SKM-1 treated with dmso at 0.1 percent for 144 hours (cell line): ENCODE results near the gene LRRC4C.

Experiments used
- DNase-seq: peaks from one replicate; lab custom pipeline; 2025; ENCODE audit not compliant: unreplicated experiment; lab: John Stamatoyannopoulos, UW

The LRRC4C gene

DNA sequence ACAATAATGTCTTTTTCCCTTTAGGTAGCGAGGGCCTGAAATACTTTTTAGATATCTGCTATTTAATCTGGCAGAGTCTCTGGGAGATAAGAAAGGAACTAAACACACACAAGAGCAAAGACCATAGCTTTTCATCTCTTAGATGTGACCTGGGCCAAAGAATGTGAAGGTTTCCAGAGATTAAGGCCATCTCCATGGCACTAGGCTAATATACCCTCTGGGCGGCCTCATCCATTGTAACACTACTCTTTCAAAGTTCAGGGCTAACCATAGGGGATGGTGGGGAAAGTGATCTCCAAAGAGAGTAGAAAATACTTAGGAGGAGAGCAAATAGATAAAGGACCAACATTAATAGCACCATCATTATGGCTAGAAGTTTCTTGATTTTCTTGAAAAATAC is 326.4 kb downstream of the LRRC4C start:
- no peak for DNase-seq

DNA sequence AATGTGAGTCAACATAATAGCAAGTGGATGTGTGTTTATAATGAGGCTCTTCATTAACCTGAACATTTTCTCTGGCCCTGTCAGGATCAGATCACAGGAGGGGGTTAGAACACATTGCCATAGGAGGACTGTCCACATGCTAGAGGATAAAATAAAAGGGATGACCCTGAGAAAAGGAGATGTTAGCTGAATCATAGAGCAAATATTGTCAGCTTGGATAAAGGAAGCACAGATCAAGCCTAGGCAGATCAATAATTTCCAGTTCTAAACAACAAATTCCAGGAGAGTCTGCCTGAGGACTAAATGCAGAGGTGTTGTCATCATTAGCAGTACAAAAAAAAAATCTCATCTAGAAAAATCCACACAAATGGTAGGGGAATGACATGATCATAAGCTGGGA is 337.9 kb downstream of the LRRC4C start:
- DNase-seq = no peak

DNA sequence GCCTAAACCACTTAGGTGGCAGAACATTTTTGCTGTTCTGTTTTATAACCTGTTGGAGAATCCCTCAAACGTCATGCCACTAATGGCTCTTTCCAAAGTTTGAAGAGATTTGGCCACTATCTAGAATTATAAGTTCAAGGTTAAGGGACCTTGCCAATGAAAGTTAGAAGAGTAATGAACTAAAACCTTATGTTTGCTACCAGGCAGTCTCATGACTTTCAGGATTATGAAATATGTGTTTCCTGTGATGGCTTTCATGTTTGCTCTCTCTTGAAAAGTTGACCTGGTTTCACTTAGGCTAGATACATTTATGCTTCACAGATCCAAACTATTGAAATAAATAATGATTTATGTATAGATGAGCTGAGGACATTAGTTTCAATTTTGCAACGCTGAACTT is 340.0 kb downstream of the LRRC4C start:
- DNase-seq = no peak

DNA sequence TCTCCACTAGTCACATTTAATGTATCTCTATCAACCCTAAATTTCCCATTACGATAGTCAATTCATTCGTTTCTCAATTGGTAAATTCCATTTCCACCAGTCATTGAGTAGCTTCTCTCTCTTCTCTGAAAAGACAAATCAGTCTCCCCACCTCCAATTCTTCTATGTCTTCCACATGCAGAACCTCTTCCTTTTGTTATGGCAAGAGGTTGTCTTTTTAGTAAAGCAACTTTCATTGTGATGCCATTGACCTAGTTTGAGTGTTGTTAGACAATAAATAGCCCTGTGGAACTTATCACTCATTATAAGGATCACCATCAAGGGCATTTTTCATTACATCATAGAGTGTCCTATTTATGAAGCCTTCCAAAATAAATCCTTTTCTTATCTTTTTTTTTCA is 340.9 kb downstream of the LRRC4C start:
- no peak for DNase-seq

DNA sequence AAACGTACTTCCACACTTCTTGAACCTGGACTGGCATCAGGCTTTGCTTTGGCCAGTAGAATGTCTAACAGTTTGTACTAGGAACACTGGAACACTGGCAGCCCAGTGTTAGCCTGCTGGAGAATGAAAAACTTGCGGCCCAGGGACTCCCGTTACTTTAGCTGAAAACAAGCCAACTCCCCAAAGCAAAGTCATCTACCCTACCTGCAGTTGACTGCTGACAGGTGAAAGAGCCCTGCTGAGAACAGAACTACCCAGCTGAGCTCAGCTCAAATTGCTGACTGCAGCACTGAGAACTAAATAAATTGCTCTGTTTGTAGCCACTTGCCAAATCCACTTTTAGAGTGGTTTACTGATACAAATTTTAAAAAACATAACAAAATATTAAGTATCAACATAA is 342.5 kb downstream of the LRRC4C start:
- no peak for DNase-seq

DNA sequence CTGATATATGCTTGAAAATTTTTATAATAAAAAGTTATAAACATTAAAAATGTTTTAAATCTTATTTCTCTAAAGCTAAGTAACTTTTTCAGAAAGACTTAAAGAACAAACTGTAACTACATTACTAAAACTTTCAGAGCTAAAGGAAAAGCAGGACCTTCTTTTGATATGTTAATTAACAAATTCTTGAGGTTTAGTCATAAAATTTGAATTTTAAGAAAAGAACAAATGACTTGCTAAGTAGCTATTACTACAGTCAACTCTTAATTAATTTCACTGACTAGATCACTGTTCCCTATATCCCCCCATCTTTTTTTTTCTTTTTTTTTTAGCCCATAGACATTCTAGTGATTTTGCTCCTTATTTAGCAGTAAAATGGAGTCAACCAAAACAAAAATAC is 344.4 kb downstream of the LRRC4C start:
- no peak for DNase-seq

DNA sequence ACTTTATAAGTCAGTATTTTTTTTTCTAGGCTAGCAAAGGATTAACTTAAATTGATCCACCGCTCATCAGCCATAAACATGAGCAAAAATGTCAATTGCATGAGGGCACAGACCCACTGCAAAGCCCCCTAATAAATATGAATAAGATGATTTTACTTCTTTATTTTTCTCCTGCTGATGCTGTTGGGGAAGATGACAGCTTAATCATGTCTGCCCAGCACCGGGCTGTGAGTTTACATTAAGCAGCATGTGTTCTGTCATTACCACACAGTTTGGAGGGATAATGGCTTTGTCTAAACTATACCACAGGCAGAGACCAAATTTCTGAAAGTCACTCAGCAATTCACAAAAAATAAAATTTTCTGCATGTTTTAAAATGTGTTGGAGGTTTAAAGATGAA is 346.3 kb downstream of the LRRC4C start:
- no peak for DNase-seq

DNA sequence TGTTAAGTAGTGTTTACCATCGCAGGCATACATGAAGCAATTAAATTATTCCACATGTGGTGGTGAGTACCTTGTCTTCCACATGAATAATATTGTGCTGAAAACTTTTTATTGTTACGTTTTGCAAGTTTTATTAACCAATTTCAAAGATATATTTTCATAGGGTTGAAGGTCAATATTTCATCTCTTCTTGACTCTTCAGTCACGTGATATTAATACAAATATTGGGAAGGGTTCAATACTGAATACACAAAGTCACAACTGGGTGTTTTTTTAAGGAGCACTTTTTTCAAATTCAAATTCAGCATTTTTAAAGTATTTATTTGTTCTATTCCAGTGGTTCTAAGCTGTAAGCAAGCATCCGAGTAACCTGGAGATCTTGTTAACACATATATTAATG is 348.9 kb downstream of the LRRC4C start:
- DNase-seq = no peak

DNA sequence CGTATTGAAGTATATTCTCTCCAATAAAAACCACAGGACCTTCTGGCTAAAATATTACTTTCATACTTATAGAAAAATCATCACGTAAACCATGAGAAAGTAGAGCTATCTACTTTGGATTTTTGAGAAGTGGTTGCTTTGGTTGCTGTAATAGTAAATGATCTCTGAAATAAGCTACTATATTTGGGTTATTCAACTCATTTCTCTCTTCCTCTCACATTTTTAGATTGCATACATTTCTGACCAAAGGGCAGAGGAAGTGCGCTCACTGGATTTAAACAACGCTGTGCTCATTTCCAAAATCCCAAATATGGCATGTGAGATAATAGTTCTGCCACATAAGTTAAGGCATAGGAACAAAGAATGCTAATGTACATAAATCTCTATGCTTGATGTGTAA is 357.0 kb downstream of the LRRC4C start:
- no peak for DNase-seq

DNA sequence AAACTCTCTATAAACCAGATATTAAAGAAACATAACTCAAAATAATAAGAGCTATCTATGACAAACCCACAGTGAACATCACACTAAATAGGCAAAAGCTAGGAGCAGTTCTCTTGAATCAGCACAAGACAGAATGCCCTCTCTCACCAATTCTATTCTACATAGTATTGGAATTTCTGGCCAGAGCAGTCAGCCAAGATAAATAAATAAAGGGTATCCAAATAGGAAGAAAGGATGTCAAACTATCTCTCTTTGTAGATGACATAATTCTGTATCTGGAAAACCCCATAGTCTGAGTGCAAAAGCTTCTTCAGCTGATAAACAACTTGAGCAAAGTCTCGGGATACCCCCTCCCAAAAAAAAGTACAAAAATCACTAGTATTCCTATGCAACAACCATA is 359.8 kb downstream of the LRRC4C start:
- DNase-seq = no peak

DNA sequence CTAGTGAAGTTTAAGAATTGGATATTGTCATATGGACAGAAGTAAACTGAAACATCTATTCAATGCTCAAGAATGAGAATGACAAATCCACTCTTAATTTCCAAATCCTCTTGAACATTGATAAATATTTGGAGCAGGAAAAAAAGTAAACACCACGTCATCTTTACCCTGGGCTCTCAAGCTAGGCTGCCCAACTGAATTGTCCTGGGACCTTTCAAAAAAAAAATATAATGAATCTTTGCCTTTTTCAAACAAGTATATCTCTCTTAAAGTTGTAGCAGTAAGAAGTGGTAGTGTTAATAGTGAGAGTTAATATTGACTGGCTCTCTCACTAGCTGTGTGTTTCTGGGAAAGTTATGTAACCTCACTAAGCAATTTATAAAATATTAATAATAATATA is 374.3 kb downstream of the LRRC4C start:
- no peak for DNase-seq

DNA sequence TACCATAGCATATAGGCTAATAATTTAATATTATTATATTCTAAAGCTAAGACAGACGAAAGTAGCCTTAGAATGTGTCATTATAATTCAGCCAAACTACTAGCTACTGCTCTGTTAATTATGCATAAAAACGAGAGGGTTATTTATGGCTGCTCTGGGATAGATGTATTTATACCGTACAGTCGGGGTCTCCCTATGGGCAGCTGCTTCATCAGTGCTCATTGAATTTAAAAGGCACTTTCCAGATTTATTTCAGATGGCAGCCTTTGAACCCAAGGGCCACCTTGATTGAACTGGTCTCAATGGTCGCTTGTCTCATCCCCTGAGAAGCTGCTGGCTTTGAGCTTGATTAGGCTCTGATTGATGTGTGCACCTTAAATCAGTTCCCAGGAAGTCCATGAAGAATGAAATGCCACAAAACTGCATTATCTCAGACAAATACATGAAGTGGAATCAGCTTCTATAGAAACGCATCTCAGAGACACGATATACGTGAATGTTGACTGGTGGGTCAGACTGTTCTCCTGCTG is 377.6 kb downstream of the LRRC4C start:
- DNase-seq = no peak

DNA sequence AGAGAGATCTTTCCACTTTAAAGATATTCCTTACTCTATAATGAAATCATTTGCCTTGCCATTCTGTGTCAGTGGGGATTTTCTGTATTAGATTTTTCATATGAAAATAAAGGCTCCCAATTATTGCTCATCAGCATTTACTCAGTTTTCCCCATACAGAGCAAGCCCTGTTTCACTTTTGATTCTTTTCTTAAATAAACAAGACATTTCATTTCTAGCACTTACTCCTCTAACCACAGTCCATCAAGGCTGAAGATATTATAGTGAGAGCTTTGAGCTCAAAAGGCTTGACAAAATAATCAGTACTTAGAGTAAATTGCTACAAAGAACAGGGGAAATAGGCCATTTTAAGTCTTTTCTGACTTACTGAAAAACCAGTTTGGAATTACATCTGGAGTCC is 385.1 kb downstream of the LRRC4C start:
- DNase-seq = no peak

DNA sequence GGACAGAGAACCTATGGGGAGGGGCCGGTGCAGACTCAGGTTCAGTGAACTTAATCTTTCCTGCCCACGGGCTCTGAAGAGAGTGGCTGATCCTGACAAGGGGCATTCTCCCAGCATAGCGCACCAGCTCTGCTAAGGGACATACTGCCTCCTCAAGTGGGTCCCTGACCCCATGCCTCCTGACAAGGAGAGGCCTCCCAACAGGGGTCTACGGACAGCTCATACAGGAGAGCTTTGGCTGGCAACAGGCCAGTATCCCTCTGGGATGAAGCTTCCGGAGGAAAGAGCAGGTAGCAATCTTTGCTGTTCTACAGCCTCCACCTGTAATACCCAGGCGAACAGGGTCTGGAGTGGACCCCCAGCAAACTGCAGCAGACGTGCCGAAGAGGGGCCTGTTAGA is 394.0 kb downstream of the LRRC4C start:
- no peak for DNase-seq

DNA sequence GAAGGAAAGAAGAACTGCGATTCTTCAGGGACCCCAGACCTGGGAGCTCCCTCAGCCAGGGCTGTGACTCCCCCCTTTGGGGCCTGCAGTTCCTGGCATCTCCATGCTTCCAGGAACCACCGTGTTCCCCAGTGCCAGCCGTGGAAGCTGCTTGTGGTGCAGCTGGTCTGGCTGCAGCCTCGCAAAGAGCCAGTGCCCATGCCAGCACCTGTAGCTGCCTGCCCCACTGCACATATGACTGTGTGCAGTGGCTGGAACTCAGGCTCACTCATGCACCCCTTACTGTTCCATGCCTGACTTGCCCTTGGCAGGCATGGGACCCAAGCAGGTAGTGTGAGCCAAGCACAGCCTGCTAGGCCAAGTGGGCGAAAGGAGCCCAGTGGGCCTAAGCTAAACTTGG is 401.3 kb downstream of the LRRC4C start:
- no peak for DNase-seq

DNA sequence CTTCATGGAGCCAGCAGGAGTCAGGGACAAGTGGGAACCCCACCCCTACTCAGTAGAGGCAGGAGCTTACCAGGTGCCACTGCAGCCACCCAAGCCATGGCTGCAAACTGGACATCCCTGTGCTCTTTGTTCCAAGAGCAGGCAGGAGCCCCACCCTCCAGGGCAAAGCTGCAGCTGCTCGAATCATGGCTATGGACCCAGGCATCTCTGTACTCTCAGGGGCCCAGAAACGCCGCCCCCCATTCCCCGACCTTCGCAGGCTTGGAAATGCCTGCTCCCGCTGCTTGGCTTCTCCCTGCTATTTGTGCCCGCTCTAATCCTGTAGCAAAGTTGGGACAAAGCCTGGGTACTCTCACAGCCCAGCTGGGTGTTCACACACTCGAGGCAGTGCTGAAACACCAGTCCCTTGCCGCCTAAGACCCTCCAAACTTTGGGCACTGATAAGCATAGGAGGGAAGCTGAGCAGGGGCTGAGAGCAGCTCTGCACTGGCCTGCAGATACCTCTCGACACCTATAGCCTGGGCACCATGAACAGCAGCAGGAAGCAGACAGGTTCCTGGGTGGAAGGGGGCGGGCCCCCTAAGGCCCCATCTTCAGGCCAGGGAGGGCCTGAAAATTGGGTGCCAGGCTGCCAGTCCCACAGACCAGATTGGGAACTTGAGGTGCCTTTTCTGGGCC is 402.4 kb downstream of the LRRC4C start:
- no peak for DNase-seq

DNA sequence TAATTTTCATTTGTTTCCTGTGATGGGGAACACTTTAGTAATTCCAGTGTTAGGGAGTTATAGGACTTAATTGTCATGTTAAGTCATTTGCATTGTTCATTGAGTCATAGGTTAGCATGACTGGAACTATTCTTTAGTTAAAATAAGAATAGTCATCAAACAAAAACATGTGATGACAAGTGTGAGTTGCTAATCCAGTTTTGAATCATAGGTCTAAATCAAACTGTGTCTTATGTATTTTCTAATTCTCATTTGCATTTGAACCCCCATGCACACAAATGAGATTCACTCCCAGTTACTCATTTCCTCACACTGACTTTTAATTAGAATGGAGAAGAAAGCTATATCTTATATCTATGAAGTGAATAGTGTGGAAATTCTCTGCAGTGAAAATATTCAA is 405.6 kb downstream of the LRRC4C start:
- no peak for DNase-seq

DNA sequence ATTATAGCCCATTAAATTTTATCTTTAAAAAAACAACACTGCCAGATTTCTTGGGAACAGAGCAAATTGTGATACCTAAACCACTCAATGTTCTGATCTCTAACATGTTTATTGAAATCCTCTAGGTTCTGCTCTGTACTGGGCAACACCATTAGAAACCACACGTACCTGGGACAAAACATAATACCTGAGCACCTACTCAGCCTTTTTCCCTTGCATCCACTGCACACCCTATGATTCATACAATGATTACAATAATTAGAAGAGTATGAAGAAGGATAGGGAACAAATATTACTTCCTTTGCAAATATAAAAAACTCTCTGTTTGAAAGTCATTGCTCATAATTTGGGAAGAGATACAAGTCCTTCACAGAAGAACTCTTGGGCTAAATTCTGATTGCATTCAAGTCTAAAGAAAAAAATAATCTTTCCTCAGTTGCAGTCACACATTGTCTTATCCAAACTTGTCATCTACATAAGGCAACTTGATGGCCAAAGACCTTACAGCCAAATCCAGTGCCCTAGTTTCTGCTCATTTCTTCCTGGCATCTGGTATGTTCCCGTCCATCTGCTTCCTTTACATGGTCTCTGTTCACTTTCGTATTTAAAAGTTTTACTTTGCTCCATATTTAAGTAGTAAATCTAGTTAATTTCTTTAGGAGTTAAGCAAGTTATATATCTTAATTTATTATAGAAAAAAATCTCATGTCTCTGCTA is 407.4 kb downstream of the LRRC4C start:
- DNase-seq = no peak

DNA sequence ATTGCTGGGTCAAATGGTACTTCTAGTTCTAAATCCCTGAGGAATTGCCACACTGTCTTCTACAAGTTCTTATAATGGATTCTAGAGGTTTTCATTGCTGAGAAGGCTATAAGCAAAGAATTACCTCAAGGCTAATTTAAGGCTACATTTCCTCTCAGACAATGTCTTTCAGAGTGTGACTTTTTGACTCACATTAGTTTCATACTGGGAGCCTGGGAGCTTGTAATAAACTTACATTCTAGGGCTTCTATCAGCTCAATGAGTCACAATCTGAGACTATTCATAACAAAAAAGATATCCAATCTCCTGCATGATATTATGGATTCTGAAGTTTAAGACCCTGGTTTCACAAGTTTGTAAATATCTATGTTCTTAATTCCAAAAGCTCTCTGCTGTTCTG is 408.7 kb downstream of the LRRC4C start:
- DNase-seq = no peak

DNA sequence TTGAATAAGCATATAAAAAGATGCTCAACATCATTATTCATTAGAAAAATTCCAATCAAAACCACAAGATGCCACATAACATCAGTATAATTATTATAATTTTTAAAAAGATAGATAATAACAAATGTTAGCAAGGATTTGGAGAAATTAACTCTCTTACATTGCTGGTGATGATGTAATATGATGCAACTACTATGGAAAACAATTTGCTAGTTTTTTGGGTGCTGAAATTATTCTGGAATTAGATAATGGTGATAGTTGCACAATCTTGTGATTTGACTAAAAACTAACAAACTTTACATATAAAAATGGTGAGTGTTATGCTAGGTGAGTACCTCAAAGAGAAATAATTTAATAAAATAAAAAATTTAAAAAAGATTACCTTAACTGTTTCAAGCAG is 412.2 kb downstream of the LRRC4C start:
- no peak for DNase-seq

DNA sequence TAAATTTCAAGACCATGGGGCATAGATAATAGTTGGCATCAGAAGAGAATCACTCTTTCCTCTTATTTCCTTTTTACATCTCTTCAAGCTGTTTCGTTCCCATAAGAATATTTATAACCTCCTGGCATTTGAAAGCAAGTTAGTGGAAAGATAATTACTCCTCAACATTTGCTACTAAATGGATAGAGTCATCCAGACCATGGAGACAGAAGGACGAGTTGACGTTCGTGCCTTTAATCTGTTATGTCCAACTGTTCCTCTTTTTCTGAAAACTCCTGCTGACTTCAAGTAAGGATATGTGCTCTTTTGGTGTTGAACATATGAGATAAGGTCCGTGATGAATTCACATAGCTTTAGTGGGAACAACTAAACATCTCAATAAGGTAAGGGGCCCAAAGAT is 414.2 kb downstream of the LRRC4C start:
- no peak for DNase-seq

DNA sequence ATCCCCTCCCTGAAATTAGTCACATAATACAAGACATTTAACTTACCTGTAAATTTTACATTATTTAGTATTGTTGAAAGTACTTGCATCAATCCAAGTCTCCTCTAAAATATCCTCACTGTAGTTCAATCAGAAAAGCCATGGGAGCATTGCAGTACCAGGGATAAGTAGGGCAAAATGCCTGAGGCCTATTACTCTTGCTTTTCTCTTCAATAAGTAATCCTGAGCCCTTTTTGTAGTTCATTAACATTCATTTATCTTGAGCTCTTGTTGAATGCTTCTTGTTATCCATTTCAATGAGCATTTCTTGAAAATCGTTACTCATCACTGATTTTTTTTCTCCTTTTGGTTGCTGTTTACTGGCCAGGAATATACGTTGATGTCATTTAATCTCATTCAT is 414.7 kb downstream of the LRRC4C start:
- DNase-seq = no peak

DNA sequence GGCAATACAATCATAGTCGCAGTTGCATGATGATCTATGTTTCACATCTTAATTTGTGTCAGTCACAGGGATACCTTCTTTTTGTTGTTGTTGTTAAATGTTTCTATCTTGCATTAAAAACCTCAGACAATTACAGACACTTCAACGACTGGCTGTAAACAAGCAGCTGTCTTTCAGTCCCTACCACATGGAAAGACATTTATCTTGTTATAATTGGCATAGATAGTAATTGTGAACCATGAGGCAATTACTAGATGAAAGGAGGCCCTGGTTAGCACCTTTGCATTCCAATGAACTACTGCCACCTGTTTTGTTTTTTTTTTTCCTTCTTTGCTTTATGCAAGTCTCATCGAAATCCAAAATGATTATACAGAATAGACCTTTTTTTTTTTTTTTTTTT is 416.8 kb downstream of the LRRC4C start:
- no peak for DNase-seq
